GM12801 (cell line): ENCODE data around the gene GAS2.

Source experiments
- TF ChIP-seq, protein P1 (sequence below): IDR thresholded peaks from one replicate; pipeline ENCODE4 v1.5.1; 2011; ENCODE audit warnings: control low read depth; ENCODE audit not compliant: insufficient read length; ENCODE audit errors: extremely low read depth

The GAS2 gene

DNA sequence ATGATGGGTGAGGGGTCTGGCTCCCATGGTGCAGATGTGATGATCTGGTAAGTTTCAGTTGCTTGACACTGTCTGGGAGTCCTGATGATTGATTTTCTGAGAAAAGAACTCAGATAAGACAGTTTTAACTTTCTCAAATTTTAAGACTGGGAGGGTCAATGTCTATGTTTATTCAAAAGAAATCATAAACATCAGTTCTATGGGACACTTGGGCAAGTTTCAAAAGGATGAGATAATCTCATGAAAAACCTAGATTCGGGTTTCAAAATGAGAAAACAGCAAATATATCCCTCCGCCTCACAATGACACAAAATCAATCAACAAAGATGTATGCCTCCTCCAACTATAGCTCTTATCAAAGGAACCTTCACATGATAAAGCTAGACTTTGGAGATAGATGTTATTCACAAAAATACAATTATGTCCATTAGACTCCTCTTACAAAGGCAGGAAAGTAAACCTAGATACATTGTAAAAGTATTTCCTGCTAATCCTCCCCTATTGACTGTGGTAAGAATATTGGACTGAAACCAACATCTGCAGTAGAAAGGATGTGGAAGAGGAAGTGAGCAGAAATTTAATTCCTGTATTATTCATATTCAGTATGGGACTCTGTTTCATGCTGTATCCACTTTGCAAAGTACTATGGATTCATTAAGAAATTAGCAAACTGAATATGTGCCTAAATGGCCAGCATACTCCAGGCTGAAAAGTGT is 141.6 kb downstream of the GAS2 start:
- TF ChIP-seq, protein P1, sequence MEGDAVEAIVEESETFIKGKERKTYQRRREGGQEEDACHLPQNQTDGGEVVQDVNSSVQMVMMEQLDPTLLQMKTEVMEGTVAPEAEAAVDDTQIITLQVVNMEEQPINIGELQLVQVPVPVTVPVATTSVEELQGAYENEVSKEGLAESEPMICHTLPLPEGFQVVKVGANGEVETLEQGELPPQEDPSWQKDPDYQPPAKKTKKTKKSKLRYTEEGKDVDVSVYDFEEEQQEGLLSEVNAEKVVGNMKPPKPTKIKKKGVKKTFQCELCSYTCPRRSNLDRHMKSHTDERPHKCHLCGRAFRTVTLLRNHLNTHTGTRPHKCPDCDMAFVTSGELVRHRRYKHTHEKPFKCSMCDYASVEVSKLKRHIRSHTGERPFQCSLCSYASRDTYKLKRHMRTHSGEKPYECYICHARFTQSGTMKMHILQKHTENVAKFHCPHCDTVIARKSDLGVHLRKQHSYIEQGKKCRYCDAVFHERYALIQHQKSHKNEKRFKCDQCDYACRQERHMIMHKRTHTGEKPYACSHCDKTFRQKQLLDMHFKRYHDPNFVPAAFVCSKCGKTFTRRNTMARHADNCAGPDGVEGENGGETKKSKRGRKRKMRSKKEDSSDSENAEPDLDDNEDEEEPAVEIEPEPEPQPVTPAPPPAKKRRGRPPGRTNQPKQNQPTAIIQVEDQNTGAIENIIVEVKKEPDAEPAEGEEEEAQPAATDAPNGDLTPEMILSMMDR: no peak

DNA sequence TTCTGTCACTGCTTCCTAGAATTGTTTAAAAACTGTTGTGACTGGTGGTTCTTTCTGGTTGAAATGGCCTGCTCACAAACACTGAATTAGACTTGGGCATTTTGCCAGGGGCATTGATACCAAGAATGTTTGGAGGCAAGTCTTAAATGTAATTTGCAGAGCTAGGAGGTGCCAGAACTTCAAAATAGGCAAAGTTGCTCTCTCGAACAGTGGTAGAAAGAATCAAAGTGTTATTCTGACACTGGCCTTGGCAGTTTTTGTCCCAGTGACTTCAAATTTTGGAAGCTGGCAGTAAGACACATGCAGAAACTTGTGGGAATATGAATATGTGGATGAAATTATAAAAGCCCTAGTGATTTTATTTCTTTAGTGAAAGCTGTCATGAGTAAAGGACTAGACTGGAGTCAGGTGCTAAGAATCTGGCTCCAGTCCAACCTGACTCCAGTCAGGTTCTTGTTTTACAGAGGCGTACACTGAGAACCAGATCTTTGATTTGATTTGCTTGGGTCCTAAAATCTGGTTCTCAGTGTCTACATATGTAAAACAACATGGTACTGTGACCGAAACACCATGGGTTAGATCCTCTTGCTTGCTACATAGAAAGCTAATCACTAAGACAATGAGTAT is 142.3 kb downstream of the GAS2 start:
- TF ChIP-seq, protein P1: no peak

DNA sequence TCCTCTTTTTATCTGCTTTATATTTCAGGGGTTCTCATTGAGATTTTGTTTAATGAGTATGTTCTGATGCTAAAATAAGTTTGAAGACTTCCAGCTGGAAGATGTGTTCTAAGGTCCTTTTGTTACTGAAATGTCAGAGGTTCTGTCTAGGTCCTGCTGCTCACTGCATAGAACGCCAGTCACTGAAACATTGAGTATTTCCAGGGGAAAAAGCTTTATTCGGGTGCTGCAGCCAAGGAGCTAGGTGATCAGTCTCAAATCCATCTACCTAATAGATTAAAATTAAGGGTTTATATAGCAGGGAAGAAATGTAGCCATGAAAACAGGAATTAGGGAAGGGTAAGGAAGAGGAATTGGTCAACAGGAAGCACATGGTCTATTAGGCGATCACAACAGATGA is 143.5 kb downstream of the GAS2 start:
- TF ChIP-seq, protein P1: no peak

DNA sequence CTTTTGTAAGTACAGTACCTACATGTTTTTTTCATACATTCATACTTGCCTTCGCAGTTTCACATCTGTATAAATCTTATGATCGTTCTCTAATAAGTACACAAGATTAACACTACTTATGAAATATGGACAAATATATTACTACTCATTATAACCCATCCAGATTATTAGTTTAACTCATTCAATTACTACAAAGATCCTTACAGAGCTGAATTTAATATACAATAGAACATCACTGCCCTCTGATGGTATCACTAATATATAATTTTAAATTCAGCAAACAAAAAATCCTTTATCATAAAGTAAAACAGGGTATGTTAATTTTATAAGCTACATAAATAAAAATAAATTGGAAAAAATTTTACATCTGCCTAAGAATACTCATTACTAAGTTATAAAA is 155.8 kb downstream of the GAS2 start:
- TF ChIP-seq, protein P1: no peak

DNA sequence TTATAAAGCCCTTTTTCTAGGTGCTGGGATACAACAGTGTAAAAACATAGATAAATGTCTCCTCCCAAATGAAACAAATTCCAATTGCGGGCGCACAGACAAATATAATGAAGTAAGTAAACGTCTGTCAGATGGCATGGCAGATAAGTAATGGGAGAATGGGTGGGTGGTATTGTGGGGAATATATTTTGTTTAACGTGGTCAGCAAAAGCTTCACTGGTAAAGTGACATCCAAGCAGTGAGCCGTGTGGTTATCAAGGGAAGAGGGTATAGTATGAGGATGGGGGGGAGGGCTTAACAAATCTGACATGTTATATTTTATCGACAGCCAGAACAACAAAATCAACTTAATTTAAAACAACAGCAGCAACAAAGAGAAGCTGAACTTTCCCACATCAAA is 162.0 kb downstream of the GAS2 start:
- TF ChIP-seq, protein P1: no peak

DNA sequence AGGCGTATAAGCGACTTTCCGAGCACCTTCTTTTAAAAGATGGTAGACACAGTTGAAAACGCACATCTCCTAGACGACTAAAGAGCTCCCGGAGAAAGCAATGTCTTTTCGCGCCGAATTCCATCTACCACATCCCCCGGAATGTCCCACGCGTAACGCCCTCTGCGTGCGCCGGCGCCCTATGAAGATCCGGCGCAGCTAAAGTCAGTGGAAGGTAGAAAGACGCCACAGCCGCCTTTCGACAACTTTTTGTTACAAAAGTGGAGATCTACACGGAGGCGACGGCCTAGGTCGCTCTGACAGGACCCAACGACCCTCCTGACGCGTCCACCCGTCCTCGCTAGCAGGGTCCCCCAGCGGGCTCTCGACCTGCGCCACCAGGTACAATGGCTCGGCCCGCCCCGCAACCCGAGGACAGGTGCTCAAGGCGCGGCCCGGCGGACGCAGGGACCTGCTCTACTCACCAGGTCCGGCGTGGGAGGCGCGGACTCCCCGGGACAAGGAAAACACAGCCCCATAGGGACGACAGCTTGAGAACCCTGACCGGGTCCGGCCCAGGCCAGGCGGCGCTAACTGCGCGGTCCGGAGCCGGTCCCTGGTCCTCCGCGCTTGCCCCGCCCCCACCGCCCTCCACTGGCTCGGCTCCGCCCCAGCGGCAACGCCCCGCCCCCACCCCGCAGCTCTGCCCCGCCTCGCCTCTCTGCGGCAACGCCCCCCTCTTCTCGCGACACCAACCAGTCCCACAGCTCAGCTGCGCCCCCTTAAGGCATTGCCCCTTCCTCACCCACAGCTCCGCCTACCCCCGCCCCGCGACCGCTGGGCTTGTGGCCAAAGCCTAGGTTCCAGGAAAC is 163.0 kb downstream of the GAS2 start, which contains the start of gene SVIP:
Gene SVIP (minus strand): TSS at position 571 of the 851 bp plus-strand sequence. CDS start 53 bp downstream, at position 518.
- TF ChIP-seq, protein P1: no peak

DNA sequence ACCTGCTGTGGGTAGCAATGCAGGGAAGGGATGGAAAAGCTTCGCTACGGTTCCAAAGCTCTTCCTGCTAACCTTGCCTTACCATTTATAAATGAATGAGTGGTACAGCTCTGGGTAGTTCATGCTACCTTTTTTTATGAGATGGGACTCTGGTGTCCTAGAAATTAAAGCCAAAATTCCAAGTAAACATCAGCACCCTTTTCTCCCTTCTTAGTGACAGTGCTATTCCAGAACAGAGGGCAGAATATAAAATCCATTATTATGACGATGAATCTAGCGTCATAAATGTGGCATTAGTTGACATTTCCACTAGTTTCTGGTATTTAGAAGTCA is 163.6 kb downstream of the GAS2 start:
- TF ChIP-seq, protein P1: no peak
